Keratinocyte (primary cell): ENCODE data around the gene PTPN14. TPM values are rescaled to one million over a fixed set of nuclear protein-coding genes. Genes with fewer than 3 reads are reported as not detected.

Experiments
- DNase-seq: peaks from one replicate; pipeline ENCODE4 v3.0.0-alpha.2; 2011; ENCODE audit warnings: low read depth, missing footprints, low spot score
- FAIRE-seq: peaks from 2 replicates; lab custom pipeline; 2011; peaks lifted over from hg19 to GRCh38; lab: Jason Lieb, UNC
- H2AFZ ChIP-seq: 2 replicates; pipeline ENCODE4 v1.6.0; 2012; ENCODE audit warnings: low read length, control low read depth, inconsistent platforms; ENCODE audit not compliant: control insufficient read depth
- H3K27ac ChIP-seq: 2 replicates; pipeline ENCODE4 v1.5.1; 2011; ENCODE audit warnings: low read length; ENCODE audit not compliant: control insufficient read depth, insufficient read depth
- H3K27me3 ChIP-seq: 3 replicates; pipeline ENCODE4 v1.6.0; 2011; ENCODE audit warnings: low read length; ENCODE audit not compliant: control insufficient read depth, insufficient read depth; ENCODE audit errors: extremely low read depth
- H3K36me3 ChIP-seq, 2 experiments: 2 replicates in 1 of 2; 3 replicates in 1 of 2; pipeline ENCODE4 v1.5.1; 2011; ENCODE audit warnings: low read length in 2 of 2, mild to moderate bottlenecking in 1 of 2; ENCODE audit not compliant: control insufficient read depth in 2 of 2, insufficient read depth in 2 of 2; ENCODE audit errors: extremely low read depth in 1 of 2
- H3K4me1 ChIP-seq: 3 replicates; pipeline ENCODE4 v1.5.1; 2011; ENCODE audit warnings: low read length; ENCODE audit not compliant: control insufficient read depth, insufficient read depth; ENCODE audit errors: extremely low read depth
- H3K4me2 ChIP-seq: 3 replicates; pipeline ENCODE4 v1.6.0; 2011; ENCODE audit warnings: low read depth, low read length; ENCODE audit not compliant: control insufficient read depth, insufficient read depth; ENCODE audit errors: extremely low read depth
- H3K4me3 ChIP-seq, 3 experiments: fragments of 200-600 bp in 1 of 3; sonication (generic) in 1 of 3; 2 replicates in 2 of 3; 3 replicates in 1 of 3; pipeline ENCODE4 v1.5.1; 2011 to 2016; ENCODE audit warnings: low read length in 3 of 3, mild to moderate bottlenecking in 3 of 3, control low read depth in 2 of 3, inconsistent platforms in 1 of 3, low read depth in 1 of 3, mixed read lengths in 1 of 3, mixed run types in 1 of 3, moderate library complexity in 1 of 3; ENCODE audit not compliant: control insufficient read depth in 2 of 3, insufficient read depth in 2 of 3; ENCODE audit errors: extremely low read depth in 1 of 3
- H3K79me2 ChIP-seq: 2 replicates; pipeline ENCODE4 v1.6.0; 2012; ENCODE audit warnings: low read length; ENCODE audit not compliant: control insufficient read depth, insufficient read depth
- H3K9ac ChIP-seq: 3 replicates; pipeline ENCODE4 v1.6.0; 2011; ENCODE audit warnings: low read length; ENCODE audit not compliant: control insufficient read depth, insufficient read depth; ENCODE audit errors: extremely low read depth
- H3K9me1 ChIP-seq: 3 replicates; pipeline ENCODE4 v1.6.0; 2011; ENCODE audit warnings: low read length; ENCODE audit not compliant: control insufficient read depth, insufficient read depth; ENCODE audit errors: extremely low read depth
- H3K9me3 ChIP-seq: 2 replicates; pipeline ENCODE4 v1.5.1; 2012; ENCODE audit warnings: low read depth, low read length; ENCODE audit not compliant: control insufficient read depth
- H4K20me1 ChIP-seq: 3 replicates; pipeline ENCODE4 v1.6.0; 2011; ENCODE audit warnings: low read length; ENCODE audit not compliant: control insufficient read depth, insufficient read depth; ENCODE audit errors: extremely low read depth
- EZH2 ChIP-seq: IDR thresholded peaks from one replicate; pipeline ENCODE4 v1.6.1; 2012; ENCODE audit warnings: inconsistent platforms, mild to moderate bottlenecking, low read length, moderate library complexity
- dilution Hi-C: fragments of 300-500 bp; cut with MboI; formaldehyde crosslinking; loops from one replicate; pipeline ENCODE4 v1.7.0; 2020; ENCODE audit warnings: low sequenced_read_pairs; ENCODE audit not compliant: extremely low pct_ligation_motif_present
- polyA plus RNA-seq, 5 experiments: library from polyadenylated mRNA; depleted of rRNA in 3 of 5; stranded (reverse) in 3 of 5; stranded (forward) in 1 of 5; unstranded in 1 of 5; fragments of >200 nt; gene quantifications; 1 replicate in 1 of 5; 2 replicates in 3 of 5; 3 replicates in 1 of 5; pipeline versions ENCODE4 v1.2.1 to v1.2.3, GENCODE V29; 2011 to 2012; ENCODE audit warnings: missing spikeins in 2 of 5, low read depth in 1 of 5, low replicate concordance in 1 of 5
- TF ChIP-seq, protein P1 (sequence below), 3 experiments: IDR thresholded peaks in 1 of 3; conservative IDR thresholded peaks in 1 of 3; optimal IDR thresholded peaks in 1 of 3; 2 replicates in 2 of 3; 3 replicates in 1 of 3; pipeline versions ENCODE3 to v1.5.1; 2011; ENCODE audit warnings: low read length in 3 of 3, mild to moderate bottlenecking in 3 of 3, moderate library complexity in 2 of 3, control low read depth in 1 of 3, inconsistent platforms in 1 of 3; ENCODE audit not compliant: insufficient read depth in 2 of 3; ENCODE audit errors: extremely low read depth in 1 of 3

PTPN14 gene
- polyA plus RNA-seq, 1 donor (not counting 4 experiments of a cell fraction or from before 2014, with no cell fraction given): 29.9 TPM

DNA sequence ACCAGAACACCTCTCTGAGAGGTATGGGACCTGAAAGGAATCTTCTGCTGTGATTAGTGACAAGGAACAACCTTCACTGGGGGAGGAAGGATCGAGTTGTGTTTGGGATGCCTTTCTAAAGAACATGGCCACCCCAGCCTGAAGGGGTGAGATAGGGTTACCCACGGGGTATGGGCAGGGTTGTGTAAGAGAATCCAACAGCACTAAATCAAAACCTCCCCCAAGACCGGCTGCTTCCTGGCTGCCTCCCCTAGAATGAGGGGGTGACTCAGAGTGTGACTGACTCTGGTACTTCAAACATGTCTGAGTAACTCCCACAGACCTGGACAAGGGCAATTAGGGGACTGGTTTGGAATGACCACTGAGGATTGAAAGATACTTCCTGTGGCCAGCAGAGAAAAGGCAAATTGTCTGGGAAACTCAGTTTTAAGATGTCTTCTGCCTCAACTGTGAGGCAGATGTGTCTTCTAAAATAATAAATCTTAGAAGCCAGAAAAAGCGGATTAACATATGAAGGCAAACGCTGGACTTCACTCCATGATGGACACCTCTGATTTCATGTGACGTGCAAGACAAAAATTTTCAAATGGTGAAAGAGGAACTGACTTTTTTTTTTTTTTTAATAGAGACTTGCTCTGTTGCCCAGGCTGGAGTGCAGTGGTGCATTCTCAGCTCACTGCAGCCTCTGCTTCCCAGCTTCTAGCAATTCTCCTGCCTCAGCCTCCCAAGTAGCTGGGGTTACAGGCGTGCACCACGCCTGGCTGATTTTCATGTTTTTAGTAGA lies 6.7 kb upstream of the PTPN14 start:
- no peak for DNase-seq
- no peaks in the 10 kb centered on the region for H4K20me1 ChIP-seq
- H3K4me1 ChIP-seq: peaks cover 12% of the 10 kb centered on the region
- TF ChIP-seq EZH2: no peak
- TF ChIP-seq, protein P1, sequence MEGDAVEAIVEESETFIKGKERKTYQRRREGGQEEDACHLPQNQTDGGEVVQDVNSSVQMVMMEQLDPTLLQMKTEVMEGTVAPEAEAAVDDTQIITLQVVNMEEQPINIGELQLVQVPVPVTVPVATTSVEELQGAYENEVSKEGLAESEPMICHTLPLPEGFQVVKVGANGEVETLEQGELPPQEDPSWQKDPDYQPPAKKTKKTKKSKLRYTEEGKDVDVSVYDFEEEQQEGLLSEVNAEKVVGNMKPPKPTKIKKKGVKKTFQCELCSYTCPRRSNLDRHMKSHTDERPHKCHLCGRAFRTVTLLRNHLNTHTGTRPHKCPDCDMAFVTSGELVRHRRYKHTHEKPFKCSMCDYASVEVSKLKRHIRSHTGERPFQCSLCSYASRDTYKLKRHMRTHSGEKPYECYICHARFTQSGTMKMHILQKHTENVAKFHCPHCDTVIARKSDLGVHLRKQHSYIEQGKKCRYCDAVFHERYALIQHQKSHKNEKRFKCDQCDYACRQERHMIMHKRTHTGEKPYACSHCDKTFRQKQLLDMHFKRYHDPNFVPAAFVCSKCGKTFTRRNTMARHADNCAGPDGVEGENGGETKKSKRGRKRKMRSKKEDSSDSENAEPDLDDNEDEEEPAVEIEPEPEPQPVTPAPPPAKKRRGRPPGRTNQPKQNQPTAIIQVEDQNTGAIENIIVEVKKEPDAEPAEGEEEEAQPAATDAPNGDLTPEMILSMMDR (optimal IDR thresholded peaks at IDR 0.05 in 1 of 3, IDR thresholded peaks at IDR 0.05 in 1 of 3, conservative IDR thresholded peaks at IDR 0.05 in 1 of 3; ENCODE audit: extremely low read depth in 1 of 3, insufficient read depth in 2 of 3, low read length in 3 of 3): no peak
- no peak overlapping the region for H3K4me3 ChIP-seq
- peak overlapping the region; percentile 85 for H2AFZ ChIP-seq
- dilution Hi-C loops: no loop called here
- H3K9ac ChIP-seq: peak overlapping the region; percentile 43
- no peaks in the 10 kb centered on the region for H3K27me3 ChIP-seq
- no peaks in the 10 kb centered on the region for H3K9me3 ChIP-seq
- no peaks in the 10 kb centered on the region for H3K36me3 ChIP-seq
- H3K9me1 ChIP-seq: no peaks in the 10 kb centered on the region
- H3K79me2 ChIP-seq: no peaks in the 10 kb centered on the region
- FAIRE-seq: peak; percentile 87
- peak overlapping the region; percentile 50 for H3K4me2 ChIP-seq
- peak overlapping the region; percentile 25 for H3K27ac ChIP-seq

DNA sequence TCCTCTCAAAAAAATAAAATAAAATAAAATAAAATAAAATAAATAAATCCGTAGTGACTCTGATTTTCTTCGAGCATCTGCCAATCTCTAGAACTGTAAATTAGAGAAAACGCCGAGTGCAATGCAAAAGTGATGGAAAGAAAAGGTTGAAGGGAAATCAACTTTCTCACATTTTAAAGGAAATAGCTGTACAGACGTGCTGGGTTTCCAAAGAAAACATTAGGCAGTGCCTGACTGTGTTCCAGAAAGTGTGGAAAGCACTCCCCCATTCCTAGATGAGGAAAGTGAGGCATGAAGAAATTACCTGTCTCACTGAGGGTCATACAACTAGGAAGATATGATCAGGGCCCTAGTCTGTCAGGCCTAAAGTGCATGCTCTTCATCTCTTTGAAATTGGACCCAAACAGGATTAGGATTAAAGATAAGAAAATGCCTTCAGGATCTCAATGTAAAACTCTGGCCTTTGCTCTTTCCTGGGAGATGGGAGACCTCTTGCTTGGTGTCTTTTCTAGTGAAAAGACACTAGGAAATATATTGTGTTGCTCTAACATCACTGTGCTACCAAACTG lies 1.8 kb upstream of the PTPN14 start:
- H3K36me3 ChIP-seq: no peaks in the 10 kb centered on the region
- H3K79me2 ChIP-seq: peaks cover 32% of the 10 kb centered on the region
- no peak for TF ChIP-seq EZH2
- TF ChIP-seq, protein P1 (optimal IDR thresholded peaks at IDR 0.05 in 1 of 3, IDR thresholded peaks at IDR 0.05 in 1 of 3, conservative IDR thresholded peaks at IDR 0.05 in 1 of 3; ENCODE audit: extremely low read depth in 1 of 3, insufficient read depth in 2 of 3, low read length in 3 of 3): no peak
- no peak overlapping the region for H3K4me3 ChIP-seq
- no peaks in the 10 kb centered on the region for H3K9me1 ChIP-seq
- H3K27me3 ChIP-seq: no peaks in the 10 kb centered on the region
- H3K4me1 ChIP-seq: peaks cover 20% of the 10 kb centered on the region
- H3K4me2 ChIP-seq: no peak overlapping the region
- no peak overlapping the region for H3K27ac ChIP-seq
- no peak overlapping the region for H2AFZ ChIP-seq
- H3K9ac ChIP-seq: no peak overlapping the region
- dilution Hi-C loops: no loop called here
- H4K20me1 ChIP-seq: peaks cover 3% of the 10 kb centered on the region
- no peak for DNase-seq
- peak; percentile 9 for FAIRE-seq
- H3K9me3 ChIP-seq: no peaks in the 10 kb centered on the region
